Esophagus squamous epithelium (tissue), 5 donors: ENCODE results near the gene GABBR2. TPM values are rescaled to one million over a fixed set of nuclear protein-coding genes. Genes with fewer than 3 reads are reported as not detected.

Experiments used
- DNase-seq: peaks from one replicate; lab custom pipeline; 2025; lab: John Stamatoyannopoulos, UW
- H3K27ac ChIP-seq, 4 donors: fragments of 200-600 bp; sonication (generic); one replicate each; pipeline ENCODE4 v1.5.1; 2016 to 2019; ENCODE audit warnings: mild to moderate bottlenecking in 1 of 4
- H3K27me3 ChIP-seq, 4 donors: fragments of 200-600 bp; sonication (generic); 1 replicate in 3 of 4; 2 replicates in 1 of 4; pipeline versions ENCODE4 v1.5.1 to v1.6.0; 2017 to 2021; ENCODE audit warnings: antibody characterized with exemption in 1 of 4
- H3K36me3 ChIP-seq, 3 donors: fragments of 200-600 bp; sonication (generic); one replicate each; pipeline ENCODE4 v1.5.1; 2016 to 2019
- H3K4me1 ChIP-seq, 3 donors: fragments of 200-600 bp; sonication (generic); one replicate each; pipeline ENCODE4 v1.5.1; 2017 to 2019
- H3K4me3 ChIP-seq, 4 donors: fragments of 200-600 bp; sonication (generic); 1 replicate in 3 of 4; 2 replicates in 1 of 4; pipeline ENCODE4 v1.5.1; 2016 to 2019; ENCODE audit warnings: mild to moderate bottlenecking in 2 of 4, moderate library complexity in 1 of 4
- H3K9me3 ChIP-seq, 3 donors: fragments of 200-600 bp; sonication (generic); one replicate each; pipeline ENCODE4 v1.5.1; 2016 to 2019
- CTCF ChIP-seq, 6 experiments: fragments of 450-650 bp in 4 of 6; fragments of 200-600 bp in 2 of 6; sonication (generic) in 2 of 6; IDR thresholded peaks; one replicate each; pipeline ENCODE4 v1.5.1; 2016 to 2019; ENCODE audit warnings: antibody characterized with exemption in 6 of 6, mild to moderate bottlenecking in 4 of 6, moderate library complexity in 4 of 6
- POLR2A ChIP-seq, 4 donors: fragments of 450-650 bp; IDR thresholded peaks; one replicate each; pipeline ENCODE4 v1.6.1; 2017; ENCODE audit warnings: antibody characterized with exemption in 4 of 4, mild to moderate bottlenecking in 4 of 4, moderate library complexity in 3 of 4
- WGBS, 2 donors: methylation state at CpG; one replicate each; pipeline ENCODE4 v1.1.5; 2018; 5-methylcytosine and 5-hydroxymethylcytosine counted together
- intact Hi-C: fragments of 100-400 bp; cut with DNase I; formaldehyde crosslinking; loops from one replicate; pipeline ENCODE4 v1.15.0; 2022
- total RNA-seq, 4 donors: library from RNA; depleted of rRNA; stranded (reverse); fragments of >200 nt; gene quantifications; one replicate each; pipeline ENCODE4 v1.1.0, GENCODE V29; 2016
- donor health status: DM: yes; HTN: yes; CAD: no.

Gene GABBR2
- total RNA-seq, 4 donors from 2014 or later: not detected

GRCh38 chr9:98724810-98725530 lies 16.2 kb upstream of the GABBR2 start:
- intact Hi-C loops: no loop called here
- Histone ChIP-seq H3K4me3 (no peak overlapping the region), H3K27ac (no peak overlapping the region), H3K27me3 (peaks cover 0 to 33% (median 0%) of the 10 kb centered on the region in 4 donors), H3K36me3 (no peaks in the 10 kb centered on the region), H3K9me3 (no peaks in the 10 kb centered on the region), H3K4me1 (no peaks in the 10 kb centered on the region)
- TF ChIP-seq POLR2A (IDR thresholded peaks at IDR 0.05) (no peak), CTCF (IDR thresholded peaks at IDR 0.05) (no peak)
- WGBS, 2 donors: 47 to 48% methylated on average over 2 to 3 of the region's 5 CpGs
- no peak for DNase-seq

GRCh38 chr9:98721643-98722042 lies 12.9 kb upstream of the GABBR2 start:
- TF ChIP-seq CTCF (IDR thresholded peaks at IDR 0.05): no peak
- no peaks in the 10 kb centered on the region for H3K9me3 ChIP-seq
- H3K4me1 ChIP-seq: no peaks in the 10 kb centered on the region
- no peak overlapping the region for H3K4me3 ChIP-seq
- DNase-seq: no peak
- H3K36me3 ChIP-seq: no peaks in the 10 kb centered on the region
- intact Hi-C loops: no loop called here
- H3K27ac ChIP-seq: no peak overlapping the region
- 78 to 92% methylated on average over 2 of the region's 2 CpGs for WGBS, 2 donors
- H3K27me3 ChIP-seq: peaks cover 0 to 37% (median 0%) of the 10 kb centered on the region in 4 donors

GRCh38 chr9:98720402-98720801 lies 11.7 kb upstream of the GABBR2 start:
- Histone ChIP-seq H3K4me3 (no peak overlapping the region), H3K36me3 (no peaks in the 10 kb centered on the region), H3K9me3 (no peaks in the 10 kb centered on the region), H3K27me3 (peaks cover 0 to 43% (median 0%) of the 10 kb centered on the region in 4 donors), H3K27ac (no peak overlapping the region), H3K4me1 (no peaks in the 10 kb centered on the region)
- intact Hi-C loops: no loop called here
- 77 to 93% methylated on average over 4 of the region's 4 CpGs for WGBS, 2 donors
- TF ChIP-seq CTCF (IDR thresholded peaks at IDR 0.05) (no peak), POLR2A (IDR thresholded peaks at IDR 0.05) (no peak)
- no peak for DNase-seq

- Histone ChIP-seq H3K27me3 (peaks cover 0 to 32% (median 0%) of the 10 kb centered on the region in 4 donors), H3K36me3 (no peaks in the 10 kb centered on the region), H3K4me3 (no peak overlapping the region), H3K9me3 (no peaks in the 10 kb centered on the region), H3K4me1 (no peaks in the 10 kb centered on the region), H3K27ac (no peak overlapping the region)
- intact Hi-C loops: no loop called here
- DNase-seq: no peak
- no peak for TF ChIP-seq POLR2A (IDR thresholded peaks at IDR 0.05)
- TF ChIP-seq CTCF (IDR thresholded peaks at IDR 0.05): no peak
- WGBS, 2 donors: 53 to 69% methylated on average over 2 of the region's 2 CpGs
Observed at GRCh38 chr9:98719055-98719454, 10.3 kb upstream of the GABBR2 start.

- no peaks in the 10 kb centered on the region for H3K4me1 ChIP-seq
- no peak for DNase-seq
- H3K9me3 ChIP-seq: no peaks in the 10 kb centered on the region
- TF ChIP-seq POLR2A (IDR thresholded peaks at IDR 0.05) (no peak), CTCF (IDR thresholded peaks at IDR 0.05) (no peak)
- no peak overlapping the region for H3K27ac ChIP-seq
- peaks cover 0 to 48% (median 2%) of the 10 kb centered on the region in 4 donors for H3K27me3 ChIP-seq
- WGBS, 2 donors: 25 to 55% methylated on average over 1 of the region's 1 CpG
- no peak overlapping the region for H3K4me3 ChIP-seq
- no peaks in the 10 kb centered on the region for H3K36me3 ChIP-seq
- intact Hi-C loops: no loop called here
Observed at GRCh38 chr9:98714833-98715232, 6.1 kb upstream of the GABBR2 start.
